GM19455 (cell line): Measurements from ENCODE around the gene MAPKAP1.
A peak's percentile ranks its signal among the peaks of the same experiment; 100 is the strongest.

ENCODE experiments used
- ATAC-seq: cut with Tn5 transposase; IDR thresholded peaks from one replicate; pipeline ENCODE4 v1.9.1; 2021; ENCODE audit not compliant: unreplicated experiment

The MAPKAP1 gene

DNA sequence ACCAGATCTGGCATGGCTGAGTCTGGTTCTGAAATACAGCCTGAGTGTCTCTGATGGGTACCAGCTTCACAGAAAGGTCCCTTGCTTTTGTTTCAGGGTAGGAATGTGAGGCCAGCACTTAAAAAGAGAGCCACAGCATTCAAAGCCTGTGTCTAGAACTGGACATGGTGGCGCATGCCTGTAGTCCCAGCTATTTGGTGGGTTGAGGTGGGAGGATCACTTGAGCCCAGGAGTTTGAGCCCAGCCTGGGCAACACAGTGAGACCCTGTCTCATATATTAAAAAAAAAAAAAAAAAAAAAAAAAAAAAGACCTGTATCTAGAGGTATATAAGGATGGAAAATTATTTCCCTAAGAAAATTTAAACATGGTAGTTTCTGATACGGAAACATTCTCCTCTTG is 243.1 kb downstream of the MAPKAP1 start:
- no peak for ATAC-seq

DNA sequence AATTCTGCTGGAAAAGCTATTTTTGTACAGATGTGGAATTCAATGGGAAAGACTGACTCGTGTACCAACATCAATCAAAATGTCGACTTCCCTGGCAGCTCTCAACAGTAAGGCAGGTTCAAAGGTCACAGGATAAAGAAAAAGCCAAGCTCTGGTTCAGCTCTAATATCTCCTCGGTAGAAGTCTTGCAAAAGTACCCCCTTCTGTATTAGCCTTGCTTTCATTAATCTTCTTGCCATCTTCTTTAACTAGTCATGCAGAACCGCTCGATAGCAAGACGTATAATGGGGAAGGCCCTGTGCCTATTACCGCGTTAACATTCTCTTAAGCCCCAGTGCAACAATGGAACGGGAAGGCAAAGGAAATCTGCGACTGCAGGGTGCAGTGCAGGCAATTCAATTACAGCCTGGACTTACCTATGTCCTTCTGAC is 244.1 kb downstream of the MAPKAP1 start:
- no peak for ATAC-seq

DNA sequence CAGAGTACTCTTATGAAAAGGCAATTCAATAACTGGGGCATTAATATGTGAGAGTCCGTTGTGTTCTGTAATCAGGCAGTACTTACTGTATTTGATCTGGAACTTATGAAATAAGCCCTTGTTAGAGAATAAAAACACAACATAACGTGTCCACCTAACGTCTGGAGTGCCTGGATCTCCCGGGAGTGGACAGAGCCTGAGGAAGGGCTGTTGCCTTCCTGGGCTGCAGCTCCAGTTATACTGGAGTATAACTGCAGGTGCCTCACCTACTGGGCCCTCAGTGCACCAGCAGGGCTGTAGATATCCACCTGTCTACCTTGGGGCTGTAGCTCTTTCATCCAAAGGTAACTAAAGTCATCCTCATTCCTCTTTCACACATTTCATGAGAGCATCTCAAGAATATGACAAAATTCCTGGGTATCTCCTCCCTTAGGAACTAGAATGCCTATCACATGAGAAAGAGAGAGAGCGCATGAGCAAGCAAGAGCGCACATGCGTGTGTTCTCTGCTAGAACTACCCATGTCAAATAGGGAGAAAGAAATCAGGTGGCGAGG is 245.3 kb downstream of the MAPKAP1 start:
- ATAC-seq, result no peak

DNA sequence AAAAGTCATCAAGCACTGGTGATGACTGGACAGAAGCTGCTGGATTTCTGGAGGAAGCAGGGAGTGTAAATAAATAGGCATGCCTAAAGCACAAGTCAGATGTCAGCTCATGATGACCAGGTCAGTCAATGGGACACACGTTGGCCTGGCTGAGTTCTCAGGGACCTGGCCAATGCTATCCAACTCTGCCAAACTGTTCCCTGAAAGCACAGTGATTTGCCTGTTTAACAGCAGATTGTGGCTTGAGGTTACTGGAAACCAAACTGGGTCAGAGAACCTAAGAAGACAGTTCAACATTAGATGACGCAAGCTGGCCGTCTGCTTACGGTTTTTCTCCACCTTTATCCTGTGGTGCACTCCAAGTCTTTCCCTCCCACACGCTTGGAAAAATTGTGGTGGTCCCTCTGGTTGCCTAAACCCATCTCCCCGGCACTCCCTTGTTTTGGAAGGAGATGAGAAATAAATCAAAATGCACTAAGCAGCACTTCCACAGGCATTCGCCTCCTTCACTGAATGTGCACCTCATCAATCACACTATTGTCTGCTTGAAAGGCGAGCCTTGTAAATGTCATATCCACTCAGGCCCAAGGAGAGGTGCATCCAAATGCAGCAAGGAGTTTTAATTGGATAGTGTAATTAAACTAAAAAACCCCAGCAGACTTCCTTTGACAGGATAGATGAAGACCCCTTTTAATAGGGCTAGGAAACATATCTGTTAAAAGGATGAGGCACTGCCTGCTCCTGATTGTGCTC is 245.9 kb downstream of the MAPKAP1 start:
- ATAC-seq, result no peak

DNA sequence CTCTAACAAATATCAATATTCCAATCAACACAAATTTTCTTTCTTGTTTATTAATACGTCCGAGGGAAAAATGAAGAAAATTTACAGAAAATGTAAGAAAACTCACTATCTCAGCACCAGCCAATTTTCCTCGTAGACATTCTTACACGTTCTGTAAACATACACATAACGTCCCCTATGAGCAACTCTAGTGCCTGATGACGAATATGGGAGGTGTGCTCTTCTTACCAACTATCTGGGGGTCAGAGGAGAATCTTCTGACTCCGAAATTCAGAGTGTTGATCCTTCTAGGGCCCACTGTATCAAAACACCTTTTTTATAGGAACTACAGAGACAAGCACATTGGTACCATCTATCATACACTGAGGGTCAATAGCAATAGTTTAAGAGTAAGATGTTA is 246.7 kb downstream of the MAPKAP1 start:
- no peak for ATAC-seq

DNA sequence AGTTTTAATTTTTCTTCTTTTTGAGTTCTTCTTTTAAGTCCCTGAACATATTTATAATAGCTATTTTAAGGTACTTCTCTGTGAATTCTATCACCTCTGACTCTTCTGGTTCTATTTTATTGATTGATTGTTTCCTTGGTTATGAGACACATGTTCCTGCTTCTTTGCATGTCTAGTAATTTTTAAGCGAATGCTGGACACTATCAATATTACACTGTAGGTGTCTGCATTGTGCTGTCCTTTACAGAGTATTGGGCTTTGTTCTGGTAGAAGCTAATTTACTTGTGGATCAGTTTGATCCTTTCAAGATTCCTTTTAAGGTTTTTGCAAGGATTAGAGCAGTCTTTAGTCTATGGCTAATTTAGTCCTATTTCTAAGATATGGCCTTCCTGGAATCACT is 249.7 kb downstream of the MAPKAP1 start:
- no peak for ATAC-seq

DNA sequence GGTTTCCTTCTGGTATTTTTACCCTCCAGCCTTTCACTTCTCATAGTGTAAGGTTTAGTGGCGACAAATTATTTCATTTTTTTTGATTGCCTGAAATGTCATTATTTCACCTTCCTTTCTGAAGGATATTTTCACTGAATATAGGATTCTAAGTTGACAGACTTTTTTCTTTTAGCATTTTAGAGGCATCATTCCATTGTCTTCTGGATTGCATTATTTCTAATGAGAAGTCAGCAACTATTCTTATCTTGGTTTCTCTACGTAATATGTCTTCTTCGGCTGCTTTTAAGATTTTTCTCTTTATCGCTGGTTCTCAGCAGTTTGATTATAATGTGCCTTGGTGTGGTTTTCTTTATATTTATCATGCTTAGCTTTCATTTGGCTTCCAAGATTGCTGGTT is 251.1 kb downstream of the MAPKAP1 start:
- no peak for ATAC-seq

DNA sequence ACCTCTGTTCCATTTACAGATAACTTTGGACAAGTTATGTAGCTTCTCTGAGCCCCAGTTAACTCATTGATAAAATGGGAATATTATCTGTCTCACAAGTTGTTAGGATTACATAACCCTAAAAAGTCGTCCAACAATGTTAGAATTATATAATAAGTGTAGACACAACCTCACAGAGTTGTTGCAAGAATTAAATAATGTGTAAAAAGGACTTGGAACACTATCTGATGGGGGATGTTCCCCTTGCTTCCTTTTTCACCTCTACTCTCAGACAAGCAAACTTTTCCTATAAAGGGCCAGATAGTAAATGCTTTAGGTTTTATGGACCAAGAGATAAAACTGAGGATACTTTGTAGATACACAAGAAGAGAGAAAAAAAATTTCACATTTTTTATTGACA is 251.9 kb downstream of the MAPKAP1 start:
- no peak for ATAC-seq

DNA sequence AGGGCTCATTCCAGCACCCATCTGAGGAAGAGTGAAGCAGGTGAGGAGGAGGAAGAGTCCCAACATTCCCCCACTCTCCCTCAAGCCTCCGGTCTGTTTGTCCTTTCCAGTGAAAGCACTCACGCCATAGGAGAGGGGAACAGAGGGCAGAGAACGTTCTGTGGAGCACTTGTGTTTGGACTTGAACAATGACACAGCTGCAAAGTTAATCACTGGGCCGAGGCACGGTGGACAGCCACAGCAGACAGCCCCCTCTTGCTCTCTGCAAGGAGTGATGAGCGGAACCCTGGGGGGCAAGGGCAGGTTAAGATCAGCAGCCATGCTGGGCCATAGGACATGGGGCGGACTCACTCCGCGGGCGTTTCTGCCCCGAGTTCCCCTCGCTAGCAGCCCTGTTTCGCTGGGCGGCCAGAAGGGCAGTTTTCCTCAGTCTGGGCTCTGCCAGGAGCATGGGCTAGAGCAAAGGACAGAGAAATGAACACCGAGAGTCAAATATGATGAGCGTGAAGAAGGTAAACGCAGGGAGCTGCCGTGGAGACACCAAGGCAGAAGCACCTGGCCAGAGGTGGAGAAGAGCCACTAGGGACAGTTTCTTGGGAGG is 259.7 kb downstream of the MAPKAP1 start:
- ATAC-seq, result peak; percentile 17

DNA sequence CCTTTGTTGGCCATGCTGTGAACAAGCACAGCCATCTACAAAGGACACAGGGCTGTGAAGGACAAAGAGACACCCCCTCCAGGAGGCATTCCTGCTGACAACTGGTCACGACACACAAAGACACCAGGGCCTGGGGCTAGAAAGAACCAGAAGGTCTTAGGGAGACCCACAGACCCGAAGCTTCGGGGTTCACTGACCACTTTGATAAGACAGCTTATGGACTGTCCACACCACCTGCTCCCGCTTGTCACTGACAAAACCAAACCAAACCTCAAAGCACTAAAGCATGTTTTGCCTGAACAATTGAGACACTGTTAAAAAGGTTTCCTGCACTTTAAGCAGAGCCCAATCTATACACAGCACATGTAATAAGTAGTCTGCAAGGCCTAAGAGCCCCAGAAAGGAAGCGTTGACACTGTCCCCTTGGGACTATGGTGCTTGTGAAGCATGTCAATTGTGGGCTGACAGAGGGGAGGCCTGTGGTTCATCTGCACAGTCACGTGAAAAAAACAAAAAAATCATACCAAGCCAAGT is 260.4 kb downstream of the MAPKAP1 start:
- peak; percentile 75 for ATAC-seq

DNA sequence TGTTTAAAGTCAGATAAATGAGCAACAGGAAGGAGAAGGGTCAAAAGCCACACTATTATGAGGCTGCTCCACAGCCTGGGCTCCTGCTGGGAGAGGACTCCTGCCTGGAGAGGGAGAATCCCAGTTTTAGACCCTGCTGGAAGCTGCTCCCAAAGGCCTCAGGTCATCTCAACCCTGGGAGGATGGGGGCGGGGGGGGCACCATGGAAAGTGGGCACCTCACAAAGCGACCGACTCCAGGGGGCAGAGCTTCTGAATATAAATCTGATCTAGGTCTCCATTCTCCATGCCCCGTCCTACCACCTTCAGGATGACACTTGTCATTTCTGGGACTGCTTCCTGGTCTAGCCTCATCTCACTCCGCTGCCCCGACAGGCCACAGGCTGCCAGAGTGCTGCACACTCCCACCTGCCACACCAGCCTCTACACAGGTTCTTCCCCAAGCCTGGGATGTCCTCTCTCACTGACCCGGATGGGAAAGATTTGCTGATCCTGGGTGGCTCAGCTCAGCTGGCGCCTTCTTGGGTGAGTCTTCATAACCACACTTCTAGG is 262.0 kb downstream of the MAPKAP1 start:
- ATAC-seq, result no peak

DNA sequence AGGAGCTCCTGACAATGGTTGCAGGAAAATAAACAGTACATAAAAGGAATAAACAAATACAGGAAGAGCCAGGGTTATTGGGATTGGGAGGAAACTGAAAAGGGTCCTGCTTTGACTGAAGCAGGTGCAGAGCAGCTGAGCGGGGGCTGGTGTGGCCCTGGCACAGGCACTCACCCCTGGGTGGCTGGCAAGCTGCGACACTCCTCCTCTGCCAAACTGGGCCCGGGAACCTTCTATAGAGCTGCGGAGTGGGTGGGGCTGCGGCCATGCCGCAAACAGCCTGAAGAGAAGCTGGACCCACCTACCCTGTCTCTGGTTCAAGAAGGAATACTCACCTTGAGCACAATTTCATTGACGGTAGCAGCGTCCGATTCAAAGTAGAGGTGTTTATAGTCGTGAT is 262.8 kb downstream of the MAPKAP1 start:
- no peak for ATAC-seq

DNA sequence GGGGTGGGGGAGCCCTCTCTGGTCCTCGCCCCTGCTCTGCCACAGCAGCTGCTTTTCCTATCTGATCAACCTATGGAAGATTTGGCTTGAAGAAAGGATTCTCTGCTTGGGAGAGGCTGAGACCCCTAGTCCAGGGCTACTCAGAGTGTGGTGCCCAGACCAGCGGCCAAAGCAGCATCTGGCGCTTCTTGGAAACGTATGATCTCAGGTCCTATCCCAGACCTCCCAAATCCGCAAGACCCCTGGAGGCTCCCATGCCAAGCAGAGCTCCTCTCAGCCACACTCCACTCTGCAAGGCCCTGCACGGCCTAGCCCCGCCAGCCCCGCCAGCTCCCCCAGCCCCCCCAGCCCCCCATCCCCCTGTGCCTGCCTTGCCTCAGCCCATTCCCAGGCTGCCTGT is 263.6 kb downstream of the MAPKAP1 start:
- ATAC-seq, result no peak

DNA sequence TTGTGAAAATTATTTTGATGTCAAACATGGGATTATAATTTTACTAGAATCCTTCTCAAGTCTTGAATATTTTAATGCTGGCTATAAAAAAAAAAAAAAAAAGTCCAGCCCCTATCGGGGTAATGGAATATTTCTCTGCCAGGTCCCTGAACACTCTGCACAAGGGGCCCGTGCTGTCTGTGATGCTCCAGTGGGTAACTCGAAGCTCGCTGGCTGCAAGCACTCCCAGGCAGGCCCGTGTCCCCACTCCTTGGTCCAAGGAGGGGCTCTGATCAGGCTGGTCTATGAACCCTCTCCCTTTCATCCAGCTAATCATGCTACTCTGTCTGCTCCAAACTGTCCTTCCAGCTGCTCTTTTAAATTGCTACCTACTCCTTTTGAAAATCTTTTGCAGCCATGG is 264.6 kb downstream of the MAPKAP1 start:
- ATAC-seq, result no peak

DNA sequence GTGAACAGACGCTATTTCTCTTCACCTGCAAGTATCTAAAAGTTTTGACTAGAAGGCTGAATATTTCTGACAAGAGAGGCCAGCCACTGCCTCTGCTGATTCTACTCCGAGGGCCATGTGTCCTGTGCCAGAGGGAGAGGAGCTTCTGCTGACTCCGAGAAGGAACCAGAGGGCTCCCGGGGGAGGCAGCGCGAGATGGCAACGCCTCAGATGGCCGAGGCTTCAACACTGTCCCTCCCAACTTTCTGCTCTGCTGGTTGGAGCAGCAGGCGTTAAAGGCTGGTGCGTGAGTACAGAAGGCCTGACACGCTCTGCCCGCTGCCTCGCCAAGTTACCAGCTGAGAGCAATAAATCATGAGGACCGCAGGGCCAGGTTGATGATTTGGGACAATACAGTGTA is 266.6 kb downstream of the MAPKAP1 start:
- no peak for ATAC-seq

DNA sequence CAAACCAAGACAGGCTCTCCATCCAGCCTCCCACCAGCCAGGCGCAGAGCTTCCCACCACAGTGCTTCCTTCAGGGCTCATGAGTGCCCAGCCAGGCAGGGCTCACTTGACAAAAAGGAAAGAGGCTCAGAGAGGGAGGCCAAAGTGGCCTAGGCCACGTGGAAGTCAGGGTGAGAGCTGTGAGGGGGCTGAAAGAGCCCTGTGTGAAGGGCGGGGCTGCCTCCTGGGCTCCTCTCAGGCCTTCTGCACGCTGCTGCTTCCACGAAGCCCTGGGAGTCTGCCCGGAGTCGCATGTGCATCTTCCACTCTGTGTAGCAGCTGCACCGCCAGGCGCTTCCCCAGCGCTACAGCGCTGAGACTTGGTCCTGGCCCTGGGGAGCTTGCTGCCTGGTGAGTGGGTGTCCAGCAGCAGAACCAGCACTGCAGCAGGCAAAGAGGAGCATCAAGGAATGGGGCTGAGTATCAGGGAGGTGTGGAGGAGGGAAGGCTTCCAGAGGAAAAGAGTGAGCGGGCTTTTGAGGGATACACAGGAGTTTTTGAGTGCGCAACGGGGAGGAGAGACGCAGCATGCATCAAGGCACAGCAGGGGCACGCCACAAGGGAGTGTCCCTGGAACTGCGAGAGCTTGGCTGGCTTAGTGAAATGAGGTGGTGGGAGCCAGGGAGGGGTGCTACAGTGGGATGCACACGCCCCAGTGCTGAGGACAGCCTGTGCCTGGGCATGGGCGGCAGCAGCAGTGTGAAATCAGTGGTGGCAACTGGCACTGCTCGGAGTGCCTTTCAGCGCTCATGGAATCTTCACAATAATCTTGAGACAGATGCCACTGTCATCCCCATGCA is 267.4 kb downstream of the MAPKAP1 start:
- ATAC-seq, result no peak

DNA sequence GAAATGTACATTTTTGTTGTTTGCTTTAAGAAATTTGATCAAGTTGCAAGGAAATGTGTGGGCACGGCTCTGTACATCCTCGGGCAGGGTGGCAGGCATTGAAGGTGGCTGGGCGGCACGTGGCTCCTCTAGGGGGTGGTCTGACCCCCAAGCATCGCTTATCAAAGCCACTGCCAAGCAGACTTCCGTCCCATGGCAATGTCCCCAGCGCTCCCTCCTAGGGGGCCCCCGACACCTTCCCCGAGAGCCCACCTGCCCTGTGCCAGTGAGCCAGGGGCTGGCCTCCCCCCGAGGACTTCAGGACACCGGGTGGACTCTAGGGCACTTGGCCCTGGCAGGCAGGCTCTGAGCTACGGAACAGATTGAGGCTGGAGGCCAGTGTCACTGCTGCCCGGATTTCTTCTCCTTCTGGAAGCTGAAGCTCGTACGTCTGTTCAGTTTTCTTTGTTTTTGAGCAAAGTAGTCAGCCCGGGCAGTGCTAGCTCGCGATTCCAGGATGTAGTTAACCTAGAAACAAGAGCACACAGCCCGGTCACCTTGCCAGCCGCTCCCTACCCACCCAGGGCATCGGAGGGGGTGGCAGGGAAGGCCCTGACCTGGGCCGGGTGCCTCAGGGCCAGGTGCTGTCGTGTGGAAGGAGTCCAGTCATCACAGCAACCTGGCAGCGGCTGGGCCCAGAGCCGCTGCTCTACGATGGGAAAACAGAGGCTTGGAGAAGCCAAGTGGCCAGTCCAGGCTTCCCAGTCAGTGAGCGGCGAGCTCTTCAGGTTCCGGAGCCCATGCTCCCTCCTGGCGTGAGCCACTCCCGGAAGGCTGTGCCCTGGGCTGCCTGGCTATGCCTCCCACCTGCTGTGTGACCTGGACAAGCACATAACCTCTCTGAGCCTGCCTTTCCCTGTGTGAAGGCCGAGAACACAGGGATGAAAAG is 268.2 kb downstream of the MAPKAP1 start:
- ATAC-seq, result no peak

DNA sequence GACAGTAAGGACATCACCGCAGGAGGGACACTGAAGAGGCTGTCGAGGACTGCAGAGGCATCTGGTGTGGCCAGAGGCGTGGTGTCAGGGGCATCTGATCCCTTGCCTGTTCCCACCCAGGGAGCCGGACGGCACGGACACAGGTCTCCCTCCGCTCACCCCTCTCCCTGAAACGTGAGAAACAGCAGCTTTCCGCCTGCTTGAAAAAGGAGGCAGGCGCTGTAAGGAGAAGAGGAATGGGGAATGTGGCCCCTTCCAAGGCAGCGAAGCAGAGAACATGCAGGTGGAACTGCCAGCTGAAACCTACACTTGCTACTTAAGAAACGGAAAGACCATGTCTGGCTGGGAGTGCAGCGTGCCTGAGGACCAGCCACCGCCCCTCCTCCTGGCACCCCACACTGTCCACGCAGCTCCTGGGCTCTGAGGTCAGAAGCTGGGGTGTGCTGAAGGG is 269.2 kb downstream of the MAPKAP1 start:
- no peak for ATAC-seq

DNA sequence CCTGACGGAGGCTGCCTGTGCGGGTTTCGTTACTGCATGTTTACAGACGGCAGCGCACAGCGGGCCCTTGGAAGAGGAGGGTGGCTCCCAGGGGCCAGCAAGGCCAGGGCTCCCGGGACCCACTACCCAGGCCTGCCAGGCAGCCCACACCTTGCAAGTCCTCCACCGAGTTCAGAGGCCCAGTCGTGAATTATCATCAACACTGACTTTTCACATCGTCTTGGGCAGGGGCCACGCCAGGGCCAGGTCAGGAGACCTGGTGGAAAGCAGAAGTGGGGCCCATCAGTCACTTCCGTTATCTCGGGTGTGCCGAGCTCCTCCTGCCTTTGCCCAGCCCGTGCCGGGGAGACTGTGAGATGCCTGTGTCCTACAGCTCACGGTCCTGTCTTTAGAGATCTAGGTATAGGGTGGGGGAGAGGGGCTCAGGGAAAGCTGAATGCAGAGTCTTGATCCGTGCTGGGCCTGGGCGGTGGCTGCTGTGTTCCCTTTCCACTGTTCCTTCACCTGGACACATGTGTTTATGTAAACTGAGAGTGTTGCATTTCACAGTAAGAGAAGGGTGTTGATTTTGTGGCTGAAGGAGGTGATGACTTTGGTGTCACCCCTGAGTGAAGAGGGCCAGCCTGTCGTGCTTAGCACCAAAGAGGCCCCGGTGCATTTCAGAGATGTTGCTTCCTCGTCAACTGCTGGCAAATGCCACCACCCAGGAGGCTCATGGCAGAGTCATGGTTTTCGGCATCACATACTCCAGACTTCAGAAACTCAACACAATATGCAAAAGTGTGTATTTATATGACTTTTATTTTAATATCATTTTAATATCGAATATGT is 270.2 kb downstream of the MAPKAP1 start:
- no peak for ATAC-seq
